Measurements from ENCODE around the gene FZD4.

The FZD4 gene

DNA sequence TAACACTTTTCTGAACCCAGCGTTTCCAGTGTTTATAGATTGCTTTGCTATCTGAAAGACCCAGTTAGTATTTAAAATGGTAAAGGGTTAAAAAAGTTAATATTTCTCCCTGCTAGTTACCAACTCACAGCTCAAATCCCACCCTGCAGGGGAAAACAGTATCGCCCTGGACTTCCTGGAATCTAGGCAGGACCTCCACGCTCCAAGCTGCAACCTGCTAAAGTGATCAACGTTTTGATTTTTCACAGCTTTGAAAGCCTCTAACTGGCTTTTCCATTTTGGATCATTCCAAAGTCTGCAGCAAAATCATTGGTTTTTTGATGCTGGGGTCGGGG is 4.6 kb downstream of the FZD4 start:
- Histone ChIP-seq H4K20me1 (ENCODE audit: insufficient read depth, low read length) (no peaks in the 10 kb centered on the region), H3K4me2 (ENCODE audit: low read depth, low read length) (no peak overlapping the region), H3K9me3 (replicated peaks; ENCODE audit: insufficient read depth, low read length) (no peaks in the 10 kb centered on the region), H3K4me1 (ENCODE audit: low read length) (no peaks in the 10 kb centered on the region), H3K36me3 (replicated peaks; ENCODE audit: insufficient read depth, low read length) (no peaks in the 10 kb centered on the region), H3K27ac (ENCODE audit: low read length) (no peak overlapping the region), H2AFZ (ENCODE audit: low read length) (no peak overlapping the region), H3K79me2 (ENCODE audit: low read length) (no peaks in the 10 kb centered on the region), H3K27me3 (replicated peaks; ENCODE audit: insufficient read depth, low read length) (no peaks in the 10 kb centered on the region), H3K9me2 (replicated peaks; ENCODE audit: insufficient read depth, low read length) (no peaks in the 10 kb centered on the region), H3K4me3 (ENCODE audit: low read length) (no peak overlapping the region), H3K9ac (ENCODE audit: low read length) (no peak overlapping the region), H3F3A (ENCODE audit: insufficient read depth, low read length) (peaks cover 1% of the 10 kb centered on the region; the same call in 1 of the 2 replicates)
- TF ChIP-seq, protein P1, sequence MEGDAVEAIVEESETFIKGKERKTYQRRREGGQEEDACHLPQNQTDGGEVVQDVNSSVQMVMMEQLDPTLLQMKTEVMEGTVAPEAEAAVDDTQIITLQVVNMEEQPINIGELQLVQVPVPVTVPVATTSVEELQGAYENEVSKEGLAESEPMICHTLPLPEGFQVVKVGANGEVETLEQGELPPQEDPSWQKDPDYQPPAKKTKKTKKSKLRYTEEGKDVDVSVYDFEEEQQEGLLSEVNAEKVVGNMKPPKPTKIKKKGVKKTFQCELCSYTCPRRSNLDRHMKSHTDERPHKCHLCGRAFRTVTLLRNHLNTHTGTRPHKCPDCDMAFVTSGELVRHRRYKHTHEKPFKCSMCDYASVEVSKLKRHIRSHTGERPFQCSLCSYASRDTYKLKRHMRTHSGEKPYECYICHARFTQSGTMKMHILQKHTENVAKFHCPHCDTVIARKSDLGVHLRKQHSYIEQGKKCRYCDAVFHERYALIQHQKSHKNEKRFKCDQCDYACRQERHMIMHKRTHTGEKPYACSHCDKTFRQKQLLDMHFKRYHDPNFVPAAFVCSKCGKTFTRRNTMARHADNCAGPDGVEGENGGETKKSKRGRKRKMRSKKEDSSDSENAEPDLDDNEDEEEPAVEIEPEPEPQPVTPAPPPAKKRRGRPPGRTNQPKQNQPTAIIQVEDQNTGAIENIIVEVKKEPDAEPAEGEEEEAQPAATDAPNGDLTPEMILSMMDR (IDR thresholded peaks at IDR 0.05; ENCODE audit: low read length) = no peak
- TF ChIP-seq EZH2phosphoT487 (IDR thresholded peaks at IDR 0.05; ENCODE audit: low read length) = no peak
- TF ChIP-seq EZH2 (optimal IDR thresholded peaks at IDR 0.05; ENCODE audit: low read depth, low read length) = no peak
- DNase-seq = no peak

DNA sequence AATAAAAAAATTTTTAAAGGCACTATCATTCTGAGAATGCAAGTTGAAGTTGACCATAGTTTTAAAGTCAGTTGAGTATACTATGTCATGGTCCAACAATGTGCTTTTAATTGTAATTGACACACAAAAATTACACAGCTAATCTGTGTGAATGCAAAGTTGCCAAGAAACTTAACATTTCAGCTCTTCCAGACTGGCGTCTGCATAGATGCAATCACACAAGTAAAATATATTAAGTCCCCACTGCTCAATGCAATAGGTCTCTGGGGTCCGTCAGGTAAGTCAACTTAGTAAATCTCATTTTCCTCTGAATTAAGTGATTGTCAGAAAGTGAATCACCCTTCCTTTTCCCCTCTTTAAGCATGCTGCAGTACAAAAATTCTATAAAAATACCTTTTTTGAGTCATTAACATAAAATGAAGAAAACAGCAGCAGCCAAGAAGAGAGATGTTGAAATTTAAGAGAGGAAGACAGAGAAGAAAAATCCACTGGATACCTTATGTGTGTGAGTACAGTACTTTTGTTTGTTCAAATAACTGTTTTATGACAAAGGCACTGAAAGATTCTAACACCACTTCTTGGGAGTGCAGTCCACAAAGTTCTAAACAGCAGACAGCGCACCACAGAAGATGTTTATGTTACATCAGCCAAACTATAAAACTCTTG is 5.1 kb downstream of the FZD4 start:
- Histone ChIP-seq H3K79me2 (ENCODE audit: low read length) (no peaks in the 10 kb centered on the region), H3K27ac (ENCODE audit: low read length) (no peak overlapping the region)

DNA sequence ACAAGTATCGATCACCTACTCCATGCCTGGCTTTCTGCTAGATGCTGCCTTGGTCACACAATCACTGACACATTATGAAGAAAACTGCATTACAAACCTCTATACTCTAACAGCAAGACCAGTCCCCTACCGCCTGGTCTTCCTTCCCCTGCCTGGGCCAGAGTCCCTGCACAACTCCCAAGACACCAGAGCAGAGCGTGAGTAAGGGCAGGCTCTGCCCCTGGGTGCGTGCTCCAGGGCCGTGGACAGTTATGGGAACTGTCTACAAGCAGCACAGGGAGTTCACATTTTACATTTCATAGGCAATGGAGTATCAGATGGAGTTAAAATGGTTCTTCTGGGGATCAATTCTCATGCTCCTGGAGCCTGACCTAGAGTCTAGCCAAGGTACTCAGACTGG is 6.5 kb downstream of the FZD4 start:
- Histone ChIP-seq H3F3A (ENCODE audit: insufficient read depth, low read length) (no peaks in the 10 kb centered on the region), H3K4me3 (ENCODE audit: low read length) (no peak overlapping the region), H4K20me1 (ENCODE audit: insufficient read depth, low read length) (no peaks in the 10 kb centered on the region), H3K36me3 (replicated peaks; ENCODE audit: insufficient read depth, low read length) (no peaks in the 10 kb centered on the region), H2AFZ (ENCODE audit: low read length) (no peak overlapping the region), H3K79me2 (ENCODE audit: low read length) (no peaks in the 10 kb centered on the region), H3K4me2 (ENCODE audit: low read depth, low read length) (no peak overlapping the region), H3K9ac (ENCODE audit: low read length) (no peak overlapping the region), H3K27me3 (replicated peaks; ENCODE audit: insufficient read depth, low read length) (no peaks in the 10 kb centered on the region), H3K27ac (ENCODE audit: low read length) (no peak overlapping the region), H3K4me1 (ENCODE audit: low read length) (no peaks in the 10 kb centered on the region), H3K9me3 (replicated peaks; ENCODE audit: insufficient read depth, low read length) (no peaks in the 10 kb centered on the region), H3K9me2 (replicated peaks; ENCODE audit: insufficient read depth, low read length) (no peaks in the 10 kb centered on the region)
- TF ChIP-seq EZH2 (optimal IDR thresholded peaks at IDR 0.05; ENCODE audit: low read depth, low read length) (no peak), EZH2phosphoT487 (IDR thresholded peaks at IDR 0.05; ENCODE audit: low read length) (no peak)
- TF ChIP-seq, protein P1 (IDR thresholded peaks at IDR 0.05; ENCODE audit: low read length) = no peak
- no peak for DNase-seq

More for the DNA sequence above, 5.1 kb downstream of the FZD4 start:
- no peaks in the 10 kb centered on the region for H3K36me3 ChIP-seq (replicated peaks; ENCODE audit: insufficient read depth, low read length)
- H3K4me3 ChIP-seq (ENCODE audit: low read length) = no peak overlapping the region
- H3K27me3 ChIP-seq (replicated peaks; ENCODE audit: insufficient read depth, low read length) = no peaks in the 10 kb centered on the region
- no peaks in the 10 kb centered on the region for H3K9me2 ChIP-seq (replicated peaks; ENCODE audit: insufficient read depth, low read length)
- no peaks in the 10 kb centered on the region for H3K4me1 ChIP-seq (ENCODE audit: low read length)
- H3K4me2 ChIP-seq (ENCODE audit: low read depth, low read length) = no peak overlapping the region
- no peak for DNase-seq
- no peaks in the 10 kb centered on the region for H3K9me3 ChIP-seq (replicated peaks; ENCODE audit: insufficient read depth, low read length)
- H3K9ac ChIP-seq (ENCODE audit: low read length) = no peak overlapping the region
- H3F3A ChIP-seq (ENCODE audit: insufficient read depth, low read length) = no peaks in the 10 kb centered on the region
- no peak overlapping the region for H2AFZ ChIP-seq (ENCODE audit: low read length)
- TF ChIP-seq EZH2phosphoT487 (IDR thresholded peaks at IDR 0.05; ENCODE audit: low read length) (no peak), EZH2 (optimal IDR thresholded peaks at IDR 0.05; ENCODE audit: low read depth, low read length) (no peak)
- TF ChIP-seq, protein P1 (IDR thresholded peaks at IDR 0.05; ENCODE audit: low read length) = no peak
- H4K20me1 ChIP-seq (ENCODE audit: insufficient read depth, low read length) = no peaks in the 10 kb centered on the region

Data from MM.1S (cell line).